HUES6 (cell line): ENCODE results near the gene IL22RA1.

ENCODE experiments used
- H3K27ac ChIP-seq: 2 replicates; pipeline ENCODE4 v1.7.0; 2013; ENCODE audit warnings: low read depth, mild to moderate bottlenecking, low read length, inconsistent platforms
- H3K27me3 ChIP-seq: 2 replicates; pipeline ENCODE4 v1.6.1; 2013; ENCODE audit warnings: low read length; ENCODE audit not compliant: control insufficient read depth, insufficient read depth
- H3K36me3 ChIP-seq: 2 replicates; pipeline ENCODE4 v1.6.1; 2013; ENCODE audit warnings: low read length; ENCODE audit not compliant: control insufficient read depth, insufficient read depth
- H3K4me1 ChIP-seq: 2 replicates; pipeline ENCODE4 v1.6.1; 2013; ENCODE audit warnings: low read length; ENCODE audit not compliant: control insufficient read depth, insufficient read depth
- H3K4me3 ChIP-seq: 2 replicates; pipeline ENCODE4 v1.5.1; 2013; ENCODE audit warnings: low read depth, low read length
- H3K9ac ChIP-seq: one replicate; pipeline ENCODE4 v1.6.1; 2013; ENCODE audit warnings: mild to moderate bottlenecking, low read length
- H3K9me3 ChIP-seq: 2 replicates; pipeline ENCODE4 v1.6.1; 2013; ENCODE audit warnings: low read depth, low read length; ENCODE audit not compliant: control insufficient read depth, insufficient read depth

Gene IL22RA1

GRCh38 chr1:24181619-24182018, 38.7 kb upstream of the IL22RA1 start:
- H3K9me3 ChIP-seq: no peaks in the 10 kb centered on the region

GRCh38 chr1:24180676-24181075, 37.7 kb upstream of the IL22RA1 start:
- H3K9ac ChIP-seq: no peak overlapping the region
- no peaks in the 10 kb centered on the region for H3K4me1 ChIP-seq
- no peak overlapping the region for H3K27ac ChIP-seq
- H3K9me3 ChIP-seq: no peaks in the 10 kb centered on the region
- no peak overlapping the region for H3K4me3 ChIP-seq
- no peaks in the 10 kb centered on the region for H3K27me3 ChIP-seq
- H3K36me3 ChIP-seq: peaks cover 12% of the 10 kb centered on the region

More at GRCh38 chr1:24181619-24182018, 38.7 kb upstream of the IL22RA1 start:
- Histone ChIP-seq H3K27me3 (no peaks in the 10 kb centered on the region), H3K36me3 (peaks cover 12% of the 10 kb centered on the region), H3K4me3 (no peak overlapping the region), H3K9ac (no peak overlapping the region), H3K4me1 (0 out of 2 replicates have a peak, but pooled peaks cover 2% of the 10 kb centered on the region), H3K27ac (no peak overlapping the region)

- Histone ChIP-seq H3K4me1 (no peaks in the 10 kb centered on the region), H3K27me3 (no peaks in the 10 kb centered on the region), H3K36me3 (peaks cover 12% of the 10 kb centered on the region), H3K4me3 (no peak overlapping the region), H3K9ac (no peak overlapping the region), H3K27ac (no peak overlapping the region), H3K9me3 (no peaks in the 10 kb centered on the region)
Observed at GRCh38 chr1:24179251-24179840, 36.4 kb upstream of the IL22RA1 start.

- Histone ChIP-seq H3K27me3 (no peaks in the 10 kb centered on the region), H3K4me3 (no peak overlapping the region), H3K9ac (no peak overlapping the region), H3K27ac (no peak overlapping the region), H3K4me1 (no peaks in the 10 kb centered on the region), H3K9me3 (no peaks in the 10 kb centered on the region), H3K36me3 (peaks cover 12% of the 10 kb centered on the region)
Observed at GRCh38 chr1:24178407-24178806, 35.5 kb upstream of the IL22RA1 start.

- H3K9ac ChIP-seq: no peak overlapping the region
- H3K4me1 ChIP-seq: no peaks in the 10 kb centered on the region
- H3K9me3 ChIP-seq: no peaks in the 10 kb centered on the region
- no peaks in the 10 kb centered on the region for H3K27me3 ChIP-seq
- no peak overlapping the region for H3K27ac ChIP-seq
- no peak overlapping the region for H3K4me3 ChIP-seq
- H3K36me3 ChIP-seq: peaks cover 12% of the 10 kb centered on the region
Observed at GRCh38 chr1:24177161-24177560, 34.2 kb upstream of the IL22RA1 start.

GRCh38 chr1:24175033-24175755, 32.3 kb upstream of the IL22RA1 start:
- H3K27ac ChIP-seq: no peak overlapping the region
- H3K4me1 ChIP-seq: no peaks in the 10 kb centered on the region
- H3K36me3 ChIP-seq: peaks cover 12% of the 10 kb centered on the region
- no peak overlapping the region for H3K9ac ChIP-seq
- no peak overlapping the region for H3K4me3 ChIP-seq
- no peaks in the 10 kb centered on the region for H3K9me3 ChIP-seq
- no peaks in the 10 kb centered on the region for H3K27me3 ChIP-seq

- Histone ChIP-seq H3K36me3 (peaks cover 3% of the 10 kb centered on the region; the same call in 1 of the 2 replicates), H3K4me1 (no peaks in the 10 kb centered on the region), H3K4me3 (no peak overlapping the region), H3K9ac (no peak overlapping the region), H3K27ac (no peak overlapping the region), H3K27me3 (no peaks in the 10 kb centered on the region), H3K9me3 (no peaks in the 10 kb centered on the region)
Observed at GRCh38 chr1:24173638-24174575, 31.0 kb upstream of the IL22RA1 start.

- H3K4me1 ChIP-seq: no peaks in the 10 kb centered on the region
- no peak overlapping the region for H3K4me3 ChIP-seq
- H3K9me3 ChIP-seq: no peaks in the 10 kb centered on the region
- peaks cover 7% of the 10 kb centered on the region; the same call in 1 of the 2 replicates for H3K36me3 ChIP-seq
- no peak overlapping the region for H3K9ac ChIP-seq
- H3K27ac ChIP-seq: no peak overlapping the region
- no peaks in the 10 kb centered on the region for H3K27me3 ChIP-seq
Observed at GRCh38 chr1:24172598-24172997, 29.7 kb upstream of the IL22RA1 start.

GRCh38 chr1:24169286-24169685, 26.3 kb upstream of the IL22RA1 start:
- Histone ChIP-seq H3K4me3 (no peak overlapping the region), H3K4me1 (no peaks in the 10 kb centered on the region), H3K9me3 (no peaks in the 10 kb centered on the region), H3K36me3 (peaks cover 20% of the 10 kb centered on the region), H3K27ac (no peak overlapping the region), H3K9ac (no peak overlapping the region), H3K27me3 (no peaks in the 10 kb centered on the region)

- no peaks in the 10 kb centered on the region for H3K27me3 ChIP-seq
- no peaks in the 10 kb centered on the region for H3K9me3 ChIP-seq
- no peaks in the 10 kb centered on the region for H3K4me1 ChIP-seq
Observed at GRCh38 chr1:24168245-24168644, 25.3 kb upstream of the IL22RA1 start.

GRCh38 chr1:24167008-24167407, 24.1 kb upstream of the IL22RA1 start:
- Histone ChIP-seq H3K27me3 (no peaks in the 10 kb centered on the region), H3K4me1 (no peaks in the 10 kb centered on the region), H3K36me3 (peaks cover 23% of the 10 kb centered on the region), H3K9ac (no peak overlapping the region), H3K4me3 (no peak overlapping the region), H3K9me3 (no peaks in the 10 kb centered on the region), H3K27ac (no peak overlapping the region)

More at GRCh38 chr1:24168245-24168644, 25.3 kb upstream of the IL22RA1 start:
- H3K9ac ChIP-seq: no peak overlapping the region
- H3K27ac ChIP-seq: no peak overlapping the region
- peaks cover 23% of the 10 kb centered on the region for H3K36me3 ChIP-seq
- H3K4me3 ChIP-seq: no peak overlapping the region
